Measurements from ENCODE around the gene CLIP4. TPM values are rescaled to one million over a fixed set of nuclear protein-coding genes. Genes with fewer than 3 reads are reported as not detected.
A peak's percentile ranks its signal among the peaks of the same experiment; 100 is the strongest.

The CLIP4 gene
- total and polyA plus RNA-seq, 2 of the 13 experiments (the other 11 are each of a cell fraction or from before 2014, with no cell fraction given): 0.46 to 0.49 TPM

- TF ChIP-seq, protein P1, sequence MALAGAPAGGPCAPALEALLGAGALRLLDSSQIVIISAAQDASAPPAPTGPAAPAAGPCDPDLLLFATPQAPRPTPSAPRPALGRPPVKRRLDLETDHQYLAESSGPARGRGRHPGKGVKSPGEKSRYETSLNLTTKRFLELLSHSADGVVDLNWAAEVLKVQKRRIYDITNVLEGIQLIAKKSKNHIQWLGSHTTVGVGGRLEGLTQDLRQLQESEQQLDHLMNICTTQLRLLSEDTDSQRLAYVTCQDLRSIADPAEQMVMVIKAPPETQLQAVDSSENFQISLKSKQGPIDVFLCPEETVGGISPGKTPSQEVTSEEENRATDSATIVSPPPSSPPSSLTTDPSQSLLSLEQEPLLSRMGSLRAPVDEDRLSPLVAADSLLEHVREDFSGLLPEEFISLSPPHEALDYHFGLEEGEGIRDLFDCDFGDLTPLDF (CRISPR knock-in tag; IDR thresholded peaks at IDR 0.05): no peak
- TF ChIP-seq YEATS4 (CRISPR knock-in tag; IDR thresholded peaks at IDR 0.05; ENCODE audit: borderline replicate concordance): no peak
- TF ChIP-seq, protein P2, sequence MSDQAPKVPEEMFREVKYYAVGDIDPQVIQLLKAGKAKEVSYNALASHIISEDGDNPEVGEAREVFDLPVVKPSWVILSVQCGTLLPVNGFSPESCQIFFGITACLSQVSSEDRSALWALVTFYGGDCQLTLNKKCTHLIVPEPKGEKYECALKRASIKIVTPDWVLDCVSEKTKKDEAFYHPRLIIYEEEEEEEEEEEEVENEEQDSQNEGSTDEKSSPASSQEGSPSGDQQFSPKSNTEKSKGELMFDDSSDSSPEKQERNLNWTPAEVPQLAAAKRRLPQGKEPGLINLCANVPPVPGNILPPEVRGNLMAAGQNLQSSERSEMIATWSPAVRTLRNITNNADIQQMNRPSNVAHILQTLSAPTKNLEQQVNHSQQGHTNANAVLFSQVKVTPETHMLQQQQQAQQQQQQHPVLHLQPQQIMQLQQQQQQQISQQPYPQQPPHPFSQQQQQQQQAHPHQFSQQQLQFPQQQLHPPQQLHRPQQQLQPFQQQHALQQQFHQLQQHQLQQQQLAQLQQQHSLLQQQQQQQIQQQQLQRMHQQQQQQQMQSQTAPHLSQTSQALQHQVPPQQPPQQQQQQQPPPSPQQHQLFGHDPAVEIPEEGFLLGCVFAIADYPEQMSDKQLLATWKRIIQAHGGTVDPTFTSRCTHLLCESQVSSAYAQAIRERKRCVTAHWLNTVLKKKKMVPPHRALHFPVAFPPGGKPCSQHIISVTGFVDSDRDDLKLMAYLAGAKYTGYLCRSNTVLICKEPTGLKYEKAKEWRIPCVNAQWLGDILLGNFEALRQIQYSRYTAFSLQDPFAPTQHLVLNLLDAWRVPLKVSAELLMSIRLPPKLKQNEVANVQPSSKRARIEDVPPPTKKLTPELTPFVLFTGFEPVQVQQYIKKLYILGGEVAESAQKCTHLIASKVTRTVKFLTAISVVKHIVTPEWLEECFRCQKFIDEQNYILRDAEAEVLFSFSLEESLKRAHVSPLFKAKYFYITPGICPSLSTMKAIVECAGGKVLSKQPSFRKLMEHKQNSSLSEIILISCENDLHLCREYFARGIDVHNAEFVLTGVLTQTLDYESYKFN (CRISPR knock-in tag; conservative IDR thresholded peaks at IDR 0.05): peak; percentile 45
- TF ChIP-seq ZNF501 (CRISPR knock-in tag; IDR thresholded peaks at IDR 0.05): no peak
- TF ChIP-seq SIX4 (CRISPR knock-in tag; IDR thresholded peaks at IDR 0.05): peak; percentile 87
- TF ChIP-seq GABPB1 (CRISPR knock-in tag; IDR thresholded peaks at IDR 0.05): 0 out of 2 replicates have a peak, but pooled peaks have one; percentile 16
- no peak for TF ChIP-seq ARID2 (CRISPR knock-in tag; IDR thresholded peaks at IDR 0.05; ENCODE audit: borderline replicate concordance)
- TF ChIP-seq, protein P3, sequence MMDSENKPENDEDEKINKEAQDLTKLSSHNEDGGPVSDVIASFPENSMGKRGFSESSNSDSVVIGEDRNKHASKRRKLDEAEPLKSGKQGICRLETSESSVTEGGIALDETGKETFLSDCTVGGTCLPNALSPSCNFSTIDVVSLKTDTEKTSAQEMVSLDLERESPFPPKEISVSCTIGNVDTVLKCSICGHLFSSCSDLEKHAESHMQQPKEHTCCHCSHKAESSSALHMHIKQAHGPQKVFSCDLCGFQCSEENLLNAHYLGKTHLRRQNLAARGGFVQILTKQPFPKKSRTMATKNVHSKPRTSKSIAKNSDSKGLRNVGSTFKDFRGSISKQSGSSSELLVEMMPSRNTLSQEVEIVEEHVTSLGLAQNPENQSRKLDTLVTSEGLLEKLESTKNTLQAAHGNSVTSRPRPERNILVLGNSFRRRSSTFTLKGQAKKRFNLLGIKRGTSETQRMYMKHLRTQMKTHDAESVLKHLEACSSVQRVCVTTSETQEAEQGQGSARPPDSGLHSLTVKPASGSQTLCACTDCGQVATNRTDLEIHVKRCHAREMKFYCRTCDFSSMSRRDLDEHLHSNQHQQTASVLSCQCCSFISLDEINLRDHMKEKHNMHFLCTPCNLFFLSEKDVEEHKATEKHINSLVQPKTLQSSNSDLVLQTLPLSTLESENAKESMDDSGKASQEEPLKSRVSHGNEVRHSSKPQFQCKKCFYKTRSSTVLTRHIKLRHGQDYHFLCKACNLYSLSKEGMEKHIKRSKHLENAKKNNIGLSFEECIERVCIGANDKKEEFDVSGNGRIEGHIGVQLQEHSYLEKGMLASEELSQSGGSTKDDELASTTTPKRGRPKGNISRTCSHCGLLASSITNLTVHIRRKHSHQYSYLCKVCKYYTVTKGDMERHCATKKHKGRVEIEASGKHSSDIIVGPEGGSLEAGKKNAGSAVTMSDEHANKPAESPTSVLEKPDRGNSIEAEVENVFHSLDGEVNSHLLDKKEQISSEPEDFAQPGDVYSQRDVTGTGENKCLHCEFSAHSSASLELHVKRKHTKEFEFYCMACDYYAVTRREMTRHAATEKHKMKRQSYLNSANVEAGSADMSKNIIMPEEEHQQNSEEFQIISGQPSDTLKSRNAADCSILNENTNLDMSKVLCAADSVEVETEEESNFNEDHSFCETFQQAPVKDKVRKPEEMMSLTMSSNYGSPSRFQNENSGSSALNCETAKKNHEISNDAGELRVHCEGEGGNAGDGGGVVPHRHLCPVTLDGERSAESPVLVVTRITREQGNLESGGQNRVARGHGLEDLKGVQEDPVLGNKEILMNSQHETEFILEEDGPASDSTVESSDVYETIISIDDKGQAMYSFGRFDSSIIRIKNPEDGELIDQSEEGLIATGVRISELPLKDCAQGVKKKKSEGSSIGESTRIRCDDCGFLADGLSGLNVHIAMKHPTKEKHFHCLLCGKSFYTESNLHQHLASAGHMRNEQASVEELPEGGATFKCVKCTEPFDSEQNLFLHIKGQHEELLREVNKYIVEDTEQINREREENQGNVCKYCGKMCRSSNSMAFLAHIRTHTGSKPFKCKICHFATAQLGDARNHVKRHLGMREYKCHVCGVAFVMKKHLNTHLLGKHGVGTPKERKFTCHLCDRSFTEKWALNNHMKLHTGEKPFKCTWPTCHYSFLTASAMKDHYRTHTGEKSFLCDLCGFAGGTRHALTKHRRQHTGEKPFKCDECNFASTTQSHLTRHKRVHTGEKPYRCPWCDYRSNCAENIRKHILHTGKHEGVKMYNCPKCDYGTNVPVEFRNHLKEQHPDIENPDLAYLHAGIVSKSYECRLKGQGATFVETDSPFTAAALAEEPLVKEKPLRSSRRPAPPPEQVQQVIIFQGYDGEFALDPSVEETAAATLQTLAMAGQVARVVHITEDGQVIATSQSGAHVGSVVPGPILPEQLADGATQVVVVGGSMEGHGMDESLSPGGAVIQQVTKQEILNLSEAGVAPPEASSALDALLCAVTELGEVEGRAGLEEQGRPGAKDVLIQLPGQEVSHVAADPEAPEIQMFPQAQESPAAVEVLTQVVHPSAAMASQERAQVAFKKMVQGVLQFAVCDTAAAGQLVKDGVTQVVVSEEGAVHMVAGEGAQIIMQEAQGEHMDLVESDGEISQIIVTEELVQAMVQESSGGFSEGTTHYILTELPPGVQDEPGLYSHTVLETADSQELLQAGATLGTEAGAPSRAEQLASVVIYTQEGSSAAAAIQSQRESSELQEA (CRISPR knock-in tag; IDR thresholded peaks at IDR 0.05; ENCODE audit: not compliant biosample characterization): no peak
- TF ChIP-seq ZNF230 (CRISPR knock-in tag; IDR thresholded peaks at IDR 0.05): no peak
- TF ChIP-seq ARID3A (IDR thresholded peaks at IDR 0.05; ENCODE audit: low read depth, low read length): peak; percentile 91
- TF ChIP-seq MEIS1 (CRISPR knock-in tag; IDR thresholded peaks at IDR 0.05; ENCODE audit: borderline replicate concordance): no peak
- TF ChIP-seq JUN (CRISPR knock-in tag; IDR thresholded peaks at IDR 0.05): 0 out of 2 replicates have a peak, but pooled peaks have one; percentile 35
Measured at GRCh38 chr2:29165362-29166241, 50.4 kb downstream of the CLIP4 start (continued).
